SK-N-SH (cell line): Measurements from ENCODE around the gene AAGAB. TPM values are rescaled to one million over a fixed set of nuclear protein-coding genes. Genes with fewer than 3 reads are reported as not detected.

Source experiments
- CTCF ChIA-PET: fragments of 300-600, 350-600 bp; formaldehyde crosslinking; extraction: SDS; loops from one replicate; lab custom pipeline; 2021; lab: Yijun Ruan, JAX
- POLR2A ChIA-PET: fragments of 350-600 bp; sonication (Branson Sonifier 250); formaldehyde crosslinking; extraction: SDS; loops from one replicate; lab custom pipeline; 2020; ENCODE audit warnings: antibody characterized with exemption, inconsistent platforms; lab: Yijun Ruan, JAX
- DNase-seq: peaks from one replicate; pipeline ENCODE4 v3.0.0; 2012
- H2AFZ ChIP-seq: fragments of 200-600 bp; sonication (generic); 2 replicates; pipeline ENCODE4 v1.8.1; 2016; ENCODE audit warnings: antibody characterized with exemption, mild to moderate bottlenecking, low read depth
- H3F3A ChIP-seq: fragments of 200-600 bp; sonication (generic); replicated peaks from 2 replicates; pipeline ENCODE3; 2016; ENCODE audit warnings: antibody characterized with exemption, mild to moderate bottlenecking; ENCODE audit not compliant: insufficient read depth
- H3K27ac ChIP-seq, 2 experiments: fragments of 200-500 bp in 1 of 2; fragments of 200-600 bp in 1 of 2; sonication (Bioruptor generic) in 1 of 2; sonication (generic), shearing (Covaris generic) in 1 of 2; 2 replicates each; pipeline versions ENCODE4 v1.5.1 to v1.6.1; 2014 to 2016; ENCODE audit warnings: low read depth in 2 of 2, inconsistent platforms in 1 of 2, low read length in 1 of 2, mild to moderate bottlenecking in 1 of 2, mixed read lengths in 1 of 2
- H3K27me3 ChIP-seq: fragments of 200-600 bp; sonication (generic), shearing (Covaris generic); 2 replicates; pipeline ENCODE4 v1.6.1; 2016; ENCODE audit warnings: mixed run types; ENCODE audit not compliant: insufficient read depth
- H3K36me3 ChIP-seq, 2 experiments: fragments of 200-500 bp in 1 of 2; fragments of 200-600 bp in 1 of 2; sonication (Bioruptor generic) in 1 of 2; sonication (generic) in 1 of 2; replicated peaks in 1 of 2; 2 replicates each; pipeline versions ENCODE3 to v1.5.1; 2014 to 2016; ENCODE audit warnings: low read length in 1 of 2, mild to moderate bottlenecking in 1 of 2; ENCODE audit not compliant: insufficient read depth in 2 of 2, control insufficient read depth in 1 of 2
- H3K4me1 ChIP-seq, 2 experiments: fragments of 200-500 bp in 1 of 2; fragments of 200-600 bp in 1 of 2; sonication (Bioruptor generic) in 1 of 2; sonication (generic), shearing (Covaris generic) in 1 of 2; 2 replicates each; pipeline versions ENCODE4 v1.5.1 to v1.6.1; 2014 to 2016; ENCODE audit warnings: low read depth in 1 of 2, low read length in 1 of 2, mixed run types in 1 of 2; ENCODE audit not compliant: insufficient read depth in 2 of 2, control insufficient read depth in 1 of 2
- H3K4me2 ChIP-seq: fragments of 200-600 bp; sonication (generic), shearing (Covaris generic); 2 replicates; pipeline ENCODE4 v1.6.1; 2017; ENCODE audit warnings: mixed run types
- H3K4me3 ChIP-seq, 2 experiments: fragments of 200-500 bp in 1 of 2; fragments of 200-600 bp in 1 of 2; sonication (Bioruptor generic) in 1 of 2; sonication (generic), shearing (Covaris generic) in 1 of 2; 2 replicates each; pipeline versions ENCODE4 v1.5.1 to v1.8.1; 2014 to 2016; ENCODE audit warnings: low read depth in 2 of 2, inconsistent platforms in 1 of 2, low read length in 1 of 2, mild to moderate bottlenecking in 1 of 2, mixed read lengths in 1 of 2, moderate library complexity in 1 of 2
- H3K79me2 ChIP-seq: fragments of 200-600 bp; sonication (generic); 2 replicates; pipeline ENCODE4 v1.8.1; 2017; ENCODE audit warnings: mild to moderate bottlenecking; ENCODE audit not compliant: insufficient read depth
- H3K9ac ChIP-seq: fragments of 200-600 bp; sonication (generic); 2 replicates; pipeline ENCODE4 v1.6.1; 2017; ENCODE audit warnings: mixed run types
- H3K9me2 ChIP-seq: fragments of 200-600 bp; sonication (generic); 2 replicates; pipeline ENCODE4 v1.6.1; 2017; ENCODE audit warnings: mixed run types
- H3K9me3 ChIP-seq: fragments of 200-600 bp; sonication (generic); 2 replicates; pipeline ENCODE4 v1.6.1; 2017; ENCODE audit warnings: mixed run types, mild to moderate bottlenecking, moderate library complexity
- H4K20me1 ChIP-seq: fragments of 200-600 bp; sonication (generic); 2 replicates; pipeline ENCODE4 v1.6.1; 2017; ENCODE audit warnings: mild to moderate bottlenecking, mixed run types; ENCODE audit not compliant: insufficient read depth
- CHD2 ChIP-seq: fragments of 150-350 bp; IDR thresholded peaks from 2 replicates; pipeline ENCODE4 v1.6.1; 2018; ENCODE audit warnings: low read length; ENCODE audit not compliant: partially characterized antibody
- ELF1 ChIP-seq: IDR thresholded peaks from 2 replicates; pipeline ENCODE4 v1.4.0; 2012
- EP300 ChIP-seq, 2 experiments: IDR thresholded peaks; 2 replicates each; pipeline versions ENCODE4 v1.4.0 to v1.6.1; 2012; ENCODE audit warnings: borderline replicate concordance in 1 of 2, low read depth in 1 of 2, low read length in 1 of 2
- EZH2phosphoT487 ChIP-seq: fragments of 200-600 bp; sonication (generic); IDR thresholded peaks from 2 replicates; pipeline ENCODE4 v1.6.1; 2017; ENCODE audit warnings: low read depth, mixed run types, mild to moderate bottlenecking, antibody characterized with exemption, moderate library complexity, borderline replicate concordance
- FOXJ3 ChIP-seq: sonication (generic); formaldehyde crosslinking; IDR thresholded peaks from 2 replicates; pipeline ENCODE4 v1.5.1; 2020; ENCODE audit warnings: mild to moderate bottlenecking, missing genetic modification reagents
- FOXM1 ChIP-seq: IDR thresholded peaks from 2 replicates; pipeline ENCODE4 v1.4.0; 2012; ENCODE audit warnings: low read depth, mild to moderate bottlenecking
- GABPA ChIP-seq: IDR thresholded peaks from 2 replicates; pipeline ENCODE4 v1.4.0; 2012; ENCODE audit warnings: low read depth, mild to moderate bottlenecking
- GATA2 ChIP-seq: sonication (generic); formaldehyde crosslinking; IDR thresholded peaks from 2 replicates; pipeline ENCODE4 v1.5.0; 2020; ENCODE audit warnings: mild to moderate bottlenecking, missing genetic modification reagents
- JUND ChIP-seq: IDR thresholded peaks from 2 replicates; pipeline ENCODE4 v1.4.0; 2012
- MEF2A ChIP-seq: IDR thresholded peaks from 2 replicates; pipeline ENCODE4 v1.4.0; 2012; ENCODE audit warnings: low read depth, borderline replicate concordance
- NFIC ChIP-seq: IDR thresholded peaks from 2 replicates; pipeline ENCODE4 v1.4.0; 2012; ENCODE audit warnings: borderline replicate concordance
- NRF1 ChIP-seq: IDR thresholded peaks from 2 replicates; pipeline ENCODE4 v1.6.1; 2012; ENCODE audit warnings: low read depth, mild to moderate bottlenecking, low read length
- POLR2AphosphoS5 ChIP-seq: IDR thresholded peaks from 2 replicates; pipeline ENCODE4 v1.6.1; 2012; ENCODE audit warnings: low read depth, low read length
- RAD21 ChIP-seq: IDR thresholded peaks from 2 replicates; pipeline ENCODE4 v1.6.1; 2012; ENCODE audit warnings: mild to moderate bottlenecking, low read length
- RCOR1 ChIP-seq: fragments of 150-350 bp; IDR thresholded peaks from 2 replicates; pipeline ENCODE4 v1.6.1; 2017; ENCODE audit warnings: antibody characterized with exemption, low read length
- RFX5 ChIP-seq: IDR thresholded peaks from 2 replicates; pipeline ENCODE4 v1.6.1; 2012; ENCODE audit warnings: mild to moderate bottlenecking, improper control_type of control experiment, low read length
- SIN3A ChIP-seq: IDR thresholded peaks from 2 replicates; pipeline ENCODE4 v1.6.1; 2012; ENCODE audit warnings: low read depth, mild to moderate bottlenecking, low read length, moderate library complexity, borderline replicate concordance
- SMC3 ChIP-seq: IDR thresholded peaks from 2 replicates; pipeline ENCODE4 v1.6.1; 2012; ENCODE audit warnings: low read depth, low read length, improper control_type of control experiment
- TCF12 ChIP-seq: IDR thresholded peaks from 2 replicates; pipeline ENCODE4 v1.4.0; 2012
- TEAD4 ChIP-seq: IDR thresholded peaks from 2 replicates; pipeline ENCODE4 v1.4.0; 2012; ENCODE audit warnings: mild to moderate bottlenecking, borderline replicate concordance; ENCODE audit not compliant: insufficient read depth
- USF1 ChIP-seq: IDR thresholded peaks from 2 replicates; pipeline ENCODE4 v1.4.0; 2012; ENCODE audit warnings: low read depth, borderline replicate concordance
- USF2 ChIP-seq: fragments of 150-350 bp; IDR thresholded peaks from 2 replicates; pipeline ENCODE4 v1.6.1; 2017; ENCODE audit warnings: antibody characterized with exemption, low read length, low read depth, borderline replicate concordance
- YY1 ChIP-seq: IDR thresholded peaks from 2 replicates; pipeline ENCODE4 v1.4.0; 2012; ENCODE audit warnings: low read depth, mild to moderate bottlenecking
- ZBTB33 ChIP-seq: IDR thresholded peaks from 2 replicates; pipeline ENCODE4 v1.4.0; 2012; ENCODE audit warnings: low read depth, borderline replicate concordance
- WGBS: methylation state at CpG from one replicate; pipeline ENCODE4 v1.1.6; 2017; ENCODE audit warnings: low lambda C conversion rate; 5-methylcytosine and 5-hydroxymethylcytosine counted together
- polyA plus RNA-seq, 3 experiments: library from polyadenylated mRNA; depleted of rRNA; stranded (reverse); fragments of >200 nt; gene quantifications; 2 replicates each; pipeline ENCODE4 v1.2.3, GENCODE V29; 2012

Gene AAGAB
- polyA plus RNA-seq, 1 of the 3 experiments (the other 2 are of a cell fraction), result 24.9 TPM

GRCh38 chr15:67189326-67190051 lies 65.0 kb downstream of the AAGAB start:
- H3K27me3 ChIP-seq, result no peaks in the 10 kb centered on the region
- TF ChIP-seq POLR2AphosphoS5, result no peak
- TF ChIP-seq JUND, result no peak
- no peak for TF ChIP-seq SIN3A
- no peak for TF ChIP-seq FOXM1
- no peak for TF ChIP-seq GABPA
- no peak for TF ChIP-seq RCOR1
- no peak for TF ChIP-seq ELF1
- TF ChIP-seq TCF12, result no peak
- TF ChIP-seq, all 33 proteins: peak for 0
- ChIA-PET CTCF (interaction anchor here (0.8 to 1.8 kb wide), 5 partner anchors 11 to 121 kb away, joined by 3 to 9 read pairs (median 3); no protein-coding TSS in a partner anchor), POLR2A (interaction anchor here (1.3 kb wide), 1 partner anchor 14 kb away, joined by 3 read pairs; no protein-coding TSS in a partner anchor)
- H3F3A ChIP-seq, result peaks cover 11% of the 10 kb centered on the region
- peak overlapping the region; percentile 27; the same call in 1 of the 2 replicates for H3K9ac ChIP-seq
- H3K9me3 ChIP-seq, result no peaks in the 10 kb centered on the region
- no peak overlapping the region for H3K4me3 ChIP-seq
- WGBS, result 97% methylated on average over 15 of the region's 26 CpGs
- peak overlapping the region; percentile 39; the same call in 1 of the 2 replicates for H3K4me2 ChIP-seq
- H3K9me2 ChIP-seq, result no peaks in the 10 kb centered on the region
- H3K27ac ChIP-seq, result peak overlapping the region; percentile 85 to 96
- no peak overlapping the region for H2AFZ ChIP-seq
- no peaks in the 10 kb centered on the region for H4K20me1 ChIP-seq
- no peaks in the 10 kb centered on the region for H3K79me2 ChIP-seq
- peaks cover 11 to 28% of the 10 kb centered on the region in 2 experiments for H3K4me1 ChIP-seq
- peaks cover 34 to 58% of the 10 kb centered on the region in 2 experiments for H3K36me3 ChIP-seq
- DNase-seq, result no peak

- H3K79me2 ChIP-seq, result no peaks in the 10 kb centered on the region
- H3K27ac ChIP-seq, result peak overlapping the region; percentile 85 to 96
- WGBS, result 46% methylated on average over 8 of the region's 8 CpGs
- H3K27me3 ChIP-seq, result no peaks in the 10 kb centered on the region
- H3K9me2 ChIP-seq, result no peaks in the 10 kb centered on the region
- CTCF ChIA-PET, result interaction anchor here (0.8 to 1.8 kb wide), 7 partner anchors 12 to 121 kb away, joined by 3 to 9 read pairs (median 3); no protein-coding TSS in a partner anchor
- H3K9ac ChIP-seq, result peak overlapping the region; percentile 27; the same call in 1 of the 2 replicates
- peaks cover 11 to 28% of the 10 kb centered on the region in 2 experiments for H3K4me1 ChIP-seq
- H3K4me2 ChIP-seq, result peak overlapping the region; percentile 39; the same call in 1 of the 2 replicates
- peaks cover 11% of the 10 kb centered on the region for H3F3A ChIP-seq
- no peaks in the 10 kb centered on the region for H3K9me3 ChIP-seq
- H4K20me1 ChIP-seq, result no peaks in the 10 kb centered on the region
- H3K4me3 ChIP-seq, result no peak overlapping the region
- peak; percentile 83 for DNase-seq
- POLR2A ChIA-PET, result interaction anchor here (0.5 to 1.3 kb wide), 3 partner anchors 13 to 244 kb away, joined by 3 read pairs; partner anchors contain the start of gene SMAD3
- peaks cover 33 to 53% of the 10 kb centered on the region in 2 experiments for H3K36me3 ChIP-seq
- H2AFZ ChIP-seq, result no peak overlapping the region
- TF ChIP-seq RCOR1 (peak; percentile 79), MEF2A (no peak), TEAD4 (no peak), RAD21 (peak; percentile 24), SIN3A (no peak), CHD2 (peak; percentile 73), USF1 (no peak), ZBTB33 (no peak), USF2 (no peak), NRF1 (no peak), GATA2 (CRISPR knock-in tag) (no peak), YY1 (peak; percentile 79), SMC3 (0 out of 2 replicates have a peak, but pooled peaks have one; percentile 17), RFX5 (no peak), FOXJ3 (CRISPR knock-in tag) (no peak), EP300 (IDR thresholded peaks at IDR 0.05; ENCODE audit: borderline replicate concordance in 1 of 2, low read depth in 1 of 2, low read length in 1 of 2) (peak; percentile 60 to 74; a peak in 2 of 4 replicates), NFIC (peak; percentile 91), EZH2phosphoT487 (no peak), TCF12 (peak; percentile 97)
Observed at GRCh38 chr15:67188551-67189218, 65.8 kb downstream of the AAGAB start.
